ENCODE results near the gene ANKH. TPM values are rescaled to one million over a fixed set of nuclear protein-coding genes. Genes with fewer than 3 reads are reported as not detected.

The ANKH gene
- total RNA-seq, 1 donor from 2014 or later = 0.19 TPM

- DNase-seq (ENCODE audit: low spot score) = no peak
- Histone ChIP-seq H3K36me3 (no peaks in the 10 kb centered on the region), H3K4me1 (peaks cover 6% of the 10 kb centered on the region), H2AFZ (replicated peaks) (no peak overlapping the region), H3K4me2 (no peak overlapping the region), H3K9me3 (ENCODE audit: low read depth) (no peaks in the 10 kb centered on the region), H3F3A (ENCODE audit: low read depth) (no peaks in the 10 kb centered on the region), H3K79me2 (ENCODE audit: low read depth) (no peaks in the 10 kb centered on the region), H3K9ac (no peak overlapping the region), H3K27ac (no peak overlapping the region), H4K20me1 (ENCODE audit: low read depth) (no peaks in the 10 kb centered on the region), H3K27me3 (no peaks in the 10 kb centered on the region), H3K4me3 (no peak overlapping the region)
- no peak overlapping the region for H3K4me3 Mint-ChIP-seq
- TF ChIP-seq, protein P1, sequence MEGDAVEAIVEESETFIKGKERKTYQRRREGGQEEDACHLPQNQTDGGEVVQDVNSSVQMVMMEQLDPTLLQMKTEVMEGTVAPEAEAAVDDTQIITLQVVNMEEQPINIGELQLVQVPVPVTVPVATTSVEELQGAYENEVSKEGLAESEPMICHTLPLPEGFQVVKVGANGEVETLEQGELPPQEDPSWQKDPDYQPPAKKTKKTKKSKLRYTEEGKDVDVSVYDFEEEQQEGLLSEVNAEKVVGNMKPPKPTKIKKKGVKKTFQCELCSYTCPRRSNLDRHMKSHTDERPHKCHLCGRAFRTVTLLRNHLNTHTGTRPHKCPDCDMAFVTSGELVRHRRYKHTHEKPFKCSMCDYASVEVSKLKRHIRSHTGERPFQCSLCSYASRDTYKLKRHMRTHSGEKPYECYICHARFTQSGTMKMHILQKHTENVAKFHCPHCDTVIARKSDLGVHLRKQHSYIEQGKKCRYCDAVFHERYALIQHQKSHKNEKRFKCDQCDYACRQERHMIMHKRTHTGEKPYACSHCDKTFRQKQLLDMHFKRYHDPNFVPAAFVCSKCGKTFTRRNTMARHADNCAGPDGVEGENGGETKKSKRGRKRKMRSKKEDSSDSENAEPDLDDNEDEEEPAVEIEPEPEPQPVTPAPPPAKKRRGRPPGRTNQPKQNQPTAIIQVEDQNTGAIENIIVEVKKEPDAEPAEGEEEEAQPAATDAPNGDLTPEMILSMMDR (IDR thresholded peaks at IDR 0.05) = no peak
- TF ChIP-seq EZH2 (IDR thresholded peaks at IDR 0.05) (no peak), EZH2phosphoT487 (IDR thresholded peaks at IDR 0.05) (no peak)
- H3K4me1 Mint-ChIP-seq = no peaks in the 10 kb centered on the region
- no peaks in the 10 kb centered on the region for H3K9me3 Mint-ChIP-seq
- H3K27me3 Mint-ChIP-seq (ENCODE audit: insufficient read depth, low read depth) = no peaks in the 10 kb centered on the region
- H3K27ac Mint-ChIP-seq = no peak overlapping the region
- no peaks in the 10 kb centered on the region for H3K36me3 Mint-ChIP-seq
Measured at GRCh38 chr5:14765587-14765986, 106.0 kb downstream of the ANKH start.

DNA sequence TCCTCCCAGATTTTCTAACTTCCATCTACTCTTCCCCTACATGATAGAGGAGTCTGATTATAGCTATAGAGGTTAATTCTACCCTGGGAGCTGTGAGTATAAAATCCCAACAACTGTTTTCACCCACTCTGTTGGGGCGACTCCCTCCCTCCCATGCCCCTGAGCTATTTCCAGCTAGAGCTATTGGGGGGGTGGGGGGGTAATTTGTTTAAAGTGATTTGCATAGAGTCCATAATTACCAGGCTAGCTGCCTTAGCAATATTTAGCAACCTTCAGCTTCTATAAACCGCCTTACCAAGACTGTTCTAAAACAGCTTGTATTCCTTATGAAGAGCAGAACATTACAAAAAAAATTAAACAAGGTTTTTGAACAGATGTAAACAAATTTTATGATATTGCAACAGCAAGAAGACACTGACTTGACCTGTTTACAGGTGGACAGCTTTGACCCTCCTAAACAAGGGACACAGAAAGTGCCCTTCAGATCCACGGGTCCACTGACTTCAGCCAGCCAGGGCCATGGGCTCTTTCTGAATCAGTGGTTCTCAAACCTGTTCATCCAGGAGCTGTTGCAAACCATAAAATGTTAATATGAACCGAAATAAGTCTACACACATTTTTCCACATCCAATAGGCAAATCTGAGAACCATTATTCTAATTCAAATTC is 108.9 kb downstream of the ANKH start:
- no peaks in the 10 kb centered on the region for H3K9me3 Mint-ChIP-seq
- Histone ChIP-seq H3K27ac (no peak overlapping the region), H3K4me2 (no peak overlapping the region), H3K9me3 (ENCODE audit: low read depth) (no peaks in the 10 kb centered on the region), H3K4me3 (no peak overlapping the region), H4K20me1 (ENCODE audit: low read depth) (no peaks in the 10 kb centered on the region), H2AFZ (replicated peaks) (no peak overlapping the region), H3K79me2 (ENCODE audit: low read depth) (no peaks in the 10 kb centered on the region), H3K9ac (no peak overlapping the region), H3K4me1 (peaks cover 6% of the 10 kb centered on the region), H3K36me3 (no peaks in the 10 kb centered on the region), H3K27me3 (no peaks in the 10 kb centered on the region), H3F3A (ENCODE audit: low read depth) (no peaks in the 10 kb centered on the region)
- no peaks in the 10 kb centered on the region for H3K4me1 Mint-ChIP-seq
- H3K27me3 Mint-ChIP-seq (ENCODE audit: insufficient read depth, low read depth) = no peaks in the 10 kb centered on the region
- H3K27ac Mint-ChIP-seq = no peak overlapping the region
- H3K4me3 Mint-ChIP-seq = no peak overlapping the region
- TF ChIP-seq EZH2 (IDR thresholded peaks at IDR 0.05) = no peak
- H3K36me3 Mint-ChIP-seq = no peaks in the 10 kb centered on the region
- no peak for DNase-seq (ENCODE audit: low spot score)

DNA sequence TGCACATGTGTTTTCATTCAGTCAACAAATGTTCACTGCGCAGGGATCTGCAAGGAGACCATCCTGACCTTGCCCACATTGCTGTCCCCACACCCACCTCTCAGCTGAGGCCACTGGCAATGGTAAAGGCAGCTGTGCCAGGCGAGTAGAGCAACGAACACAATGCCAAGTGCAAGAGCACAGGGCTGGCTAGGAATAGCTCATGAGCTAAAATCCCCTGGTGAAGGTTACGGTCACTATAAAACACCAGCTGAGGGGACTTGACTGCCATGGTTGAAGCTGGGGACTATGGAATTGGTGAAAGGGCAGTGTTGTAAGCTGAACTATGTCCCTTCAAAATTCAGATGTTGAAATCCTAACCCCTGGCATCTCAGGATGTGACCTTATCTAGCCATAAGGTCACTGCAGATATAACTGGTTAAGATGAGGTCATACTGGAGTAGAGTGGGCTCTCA is 111.0 kb downstream of the ANKH start:
- Histone ChIP-seq H4K20me1 (ENCODE audit: low read depth) (no peaks in the 10 kb centered on the region), H3K36me3 (no peaks in the 10 kb centered on the region), H3K4me3 (no peak overlapping the region), H2AFZ (replicated peaks) (no peak overlapping the region), H3K4me1 (peaks cover 4% of the 10 kb centered on the region), H3K4me2 (no peak overlapping the region), H3K27ac (no peak overlapping the region), H3K9me3 (ENCODE audit: low read depth) (no peaks in the 10 kb centered on the region), H3K27me3 (no peaks in the 10 kb centered on the region), H3K9ac (no peak overlapping the region), H3F3A (ENCODE audit: low read depth) (no peaks in the 10 kb centered on the region), H3K79me2 (ENCODE audit: low read depth) (no peaks in the 10 kb centered on the region)
- no peak for DNase-seq (ENCODE audit: low spot score)
- Mint-ChIP-seq H3K4me1 (no peaks in the 10 kb centered on the region), H3K36me3 (no peaks in the 10 kb centered on the region), H3K27me3 (ENCODE audit: insufficient read depth, low read depth) (no peaks in the 10 kb centered on the region), H3K27ac (no peak overlapping the region), H3K9me3 (no peaks in the 10 kb centered on the region), H3K4me3 (no peak overlapping the region)
- TF ChIP-seq EZH2 (IDR thresholded peaks at IDR 0.05) (no peak), EZH2phosphoT487 (IDR thresholded peaks at IDR 0.05) (no peak)
- TF ChIP-seq, protein P1 (IDR thresholded peaks at IDR 0.05) = no peak

GRCh38 chr5:14759744-14760547 is 111.6 kb downstream of the ANKH start:
- Histone ChIP-seq H3K9me3 (ENCODE audit: low read depth) (no peaks in the 10 kb centered on the region), H3K79me2 (ENCODE audit: low read depth) (no peaks in the 10 kb centered on the region), H2AFZ (replicated peaks) (no peak overlapping the region), H3K27ac (no peak overlapping the region), H3K4me2 (no peak overlapping the region), H3F3A (ENCODE audit: low read depth) (no peaks in the 10 kb centered on the region), H3K4me3 (no peak overlapping the region), H3K4me1 (no peaks in the 10 kb centered on the region), H3K36me3 (no peaks in the 10 kb centered on the region), H3K9ac (no peak overlapping the region), H4K20me1 (ENCODE audit: low read depth) (no peaks in the 10 kb centered on the region), H3K27me3 (no peaks in the 10 kb centered on the region)
- no peaks in the 10 kb centered on the region for H3K27me3 Mint-ChIP-seq (ENCODE audit: insufficient read depth, low read depth)
- no peaks in the 10 kb centered on the region for H3K9me3 Mint-ChIP-seq
- H3K36me3 Mint-ChIP-seq = no peaks in the 10 kb centered on the region
- no peaks in the 10 kb centered on the region for H3K4me1 Mint-ChIP-seq
- no peak overlapping the region for H3K4me3 Mint-ChIP-seq
- TF ChIP-seq EZH2 (IDR thresholded peaks at IDR 0.05) (no peak), EZH2phosphoT487 (IDR thresholded peaks at IDR 0.05) (no peak)
- TF ChIP-seq, protein P1 (IDR thresholded peaks at IDR 0.05) = no peak
- no peak for DNase-seq (ENCODE audit: low spot score)
- no peak overlapping the region for H3K27ac Mint-ChIP-seq

Measured in neural progenitor cell (in vitro differentiated cells).